Activated CD4-positive, alpha-beta memory T cell treated with anti-CD3 and anti-CD28 coated beads, Interleukin-2, amount 10 ng/mL, durations not matched to agents 7 days and 5 days (primary cell): ENCODE measurements around the gene JMJD8. TPM values are rescaled to one million over a fixed set of nuclear protein-coding genes. Genes with fewer than 3 reads are reported as not detected.

ENCODE experiments used
- CTCF ChIA-PET: fragments of 350-600 bp; sonication (Branson Sonifier 250); formaldehyde crosslinking; loops from one replicate; lab custom pipeline; 2021; ENCODE audit warnings: antibody characterized with exemption, inconsistent platforms; lab: Charles Lee
- POLR2A ChIA-PET: fragments of 350-600 bp; sonication (Branson Sonifier 250); formaldehyde crosslinking; loops from one replicate; lab custom pipeline; 2021; ENCODE audit warnings: antibody characterized with exemption; lab: Charles Lee
- DNase-seq: peaks from one replicate; pipeline ENCODE4 v3.0.0-alpha.2; 2020
- H3K27ac Mint-ChIP-seq: one replicate; pipeline ENCODE4 v1.8.0; 2021; ENCODE audit warnings: mild to moderate bottlenecking, mixed read lengths
- H3K27me3 Mint-ChIP-seq: one replicate; pipeline ENCODE4 v1.8.0; 2021; ENCODE audit warnings: mixed read lengths
- H3K36me3 Mint-ChIP-seq: one replicate; pipeline ENCODE4 v1.8.0; 2021; ENCODE audit warnings: low read depth, mixed read lengths
- H3K4me1 Mint-ChIP-seq: one replicate; pipeline ENCODE4 v1.8.0; 2021; ENCODE audit warnings: mixed read lengths
- H3K4me3 Mint-ChIP-seq: one replicate; pipeline ENCODE4 v1.8.0; 2021; ENCODE audit warnings: mild to moderate bottlenecking, mixed read lengths
- H3K9me3 Mint-ChIP-seq: one replicate; pipeline ENCODE4 v1.8.0; 2021; ENCODE audit warnings: mixed read lengths
- total RNA-seq, 2 experiments: library from RNA; stranded (reverse); gene quantifications; one replicate each; pipeline ENCODE4 v1.2.3, GENCODE V29; 2021

The JMJD8 gene
- total RNA-seq, 2 experiments from 2014 or later, result 27.1 to 27.2 TPM

DNA sequence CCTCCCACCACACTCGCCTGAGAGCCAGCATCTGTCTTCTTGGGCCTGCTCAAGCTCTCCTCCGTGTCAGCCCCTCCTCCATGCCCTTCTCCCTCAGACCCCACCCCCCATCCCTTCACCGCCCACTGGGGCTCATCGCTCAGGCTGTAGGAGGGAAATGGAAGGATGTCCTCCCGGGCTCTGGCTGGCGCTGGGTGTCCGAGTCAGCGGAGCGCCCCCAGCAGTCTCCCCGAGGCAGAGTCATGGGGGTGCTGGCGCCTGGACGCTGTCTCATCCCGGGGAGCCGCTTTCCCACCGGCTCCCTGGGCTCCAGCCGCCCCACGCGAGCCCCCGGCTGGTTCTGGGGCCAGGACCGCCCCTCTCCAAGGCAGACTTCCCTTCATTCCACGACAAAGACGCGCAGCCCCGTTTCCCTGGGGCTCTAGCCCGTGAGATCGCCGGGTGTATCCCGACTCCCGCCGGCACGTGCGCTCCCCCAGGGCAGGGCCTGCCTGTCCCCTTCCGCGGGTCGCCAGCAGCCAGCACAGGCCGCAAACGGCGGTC lies 36.4 kb upstream of the JMJD8 start:
- ChIA-PET CTCF (interaction anchor here (0.5 to 2.5 kb wide), 9 partner anchors 8 to 64 kb away, joined by 3 to 8 read pairs (median 3); partner anchors contain the start of genes CIAO3 and WDR24), POLR2A (interaction anchor here (0.9 to 3.5 kb wide), 10 partner anchors 12 to 87 kb away, joined by 3 to 19 read pairs (median 6); partner anchors contain the start of genes CIAO3, JMJD8, STUB1 and WDR24)
- H3K4me1 Mint-ChIP-seq, result peaks cover 18% of the 10 kb centered on the region
- H3K27me3 Mint-ChIP-seq, result peaks cover 10% of the 10 kb centered on the region
- H3K27ac Mint-ChIP-seq, result no peak overlapping the region
- H3K4me3 Mint-ChIP-seq, result peak overlapping the region; percentile 62
- peak; percentile 42 for DNase-seq
- no peaks in the 10 kb centered on the region for H3K9me3 Mint-ChIP-seq
- H3K36me3 Mint-ChIP-seq, result no peaks in the 10 kb centered on the region

- DNase-seq, result no peak
- Mint-ChIP-seq H3K27me3 (peaks cover 10% of the 10 kb centered on the region), H3K4me1 (peaks cover 18% of the 10 kb centered on the region), H3K9me3 (no peaks in the 10 kb centered on the region), H3K4me3 (peak overlapping the region; percentile 62), H3K27ac (no peak overlapping the region), H3K36me3 (no peaks in the 10 kb centered on the region)
- ChIA-PET POLR2A (interaction anchor here (1.1 to 3.5 kb wide), 5 partner anchors 21 to 87 kb away, joined by 3 to 19 read pairs (median 9); partner anchors contain the start of genes STUB1 and WDR24), CTCF (interaction anchor here (0.5 to 2.5 kb wide), 11 partner anchors 8 to 594 kb away, joined by 3 to 8 read pairs (median 3); partner anchors contain the start of genes CIAO3 and WDR24)
These were observed 35.8 kb upstream of the JMJD8 start for GRCh38 chr16:719815-720446.

GRCh38 chr16:718922-719321 lies 34.8 kb upstream of the JMJD8 start:
- peaks cover 18% of the 10 kb centered on the region for H3K4me1 Mint-ChIP-seq
- no peak for DNase-seq
- peak overlapping the region; percentile 45 for H3K27ac Mint-ChIP-seq
- ChIA-PET CTCF (interaction anchor here (0.7 to 1.4 kb wide), 2 partner anchors 9 to 15 kb away, joined by 4 to 6 read pairs; no protein-coding TSS in a partner anchor), POLR2A (interaction anchor here (3.5 kb wide), 1 partner anchor 23 kb away, joined by 19 read pairs; no protein-coding TSS in a partner anchor)
- no peaks in the 10 kb centered on the region for H3K9me3 Mint-ChIP-seq
- H3K4me3 Mint-ChIP-seq, result no peak overlapping the region
- H3K27me3 Mint-ChIP-seq, result peaks cover 10% of the 10 kb centered on the region
- no peaks in the 10 kb centered on the region for H3K36me3 Mint-ChIP-seq

GRCh38 chr16:718389-718788 lies 34.3 kb upstream of the JMJD8 start:
- ChIA-PET POLR2A (interaction anchor here (3.5 kb wide), 1 partner anchor 23 kb away, joined by 19 read pairs; no protein-coding TSS in a partner anchor), CTCF (no interaction called here)
- Mint-ChIP-seq H3K9me3 (no peaks in the 10 kb centered on the region), H3K27me3 (peaks cover 12% of the 10 kb centered on the region), H3K4me1 (peaks cover 18% of the 10 kb centered on the region), H3K27ac (no peak overlapping the region), H3K4me3 (no peak overlapping the region), H3K36me3 (no peaks in the 10 kb centered on the region)
- DNase-seq, result no peak

- DNase-seq, result no peak
- Mint-ChIP-seq H3K9me3 (no peaks in the 10 kb centered on the region), H3K4me3 (no peak overlapping the region), H3K27me3 (peaks cover 15% of the 10 kb centered on the region), H3K4me1 (peaks cover 19% of the 10 kb centered on the region), H3K27ac (no peak overlapping the region), H3K36me3 (no peaks in the 10 kb centered on the region)
- POLR2A ChIA-PET, result interaction anchor here (0.8 to 3.1 kb wide), 3 partner anchors 8 to 23 kb away, joined by 4 to 15 read pairs (median 7); partner anchors contain the start of genes CCDC78, CIAO3 and HAGHL
- CTCF ChIA-PET, result interaction anchor here (1.3 kb wide), 1 partner anchor 16 kb away, joined by 3 read pairs; no protein-coding TSS in a partner anchor
These were observed 33.5 kb upstream of the JMJD8 start for GRCh38 chr16:717450-718245.

DNA sequence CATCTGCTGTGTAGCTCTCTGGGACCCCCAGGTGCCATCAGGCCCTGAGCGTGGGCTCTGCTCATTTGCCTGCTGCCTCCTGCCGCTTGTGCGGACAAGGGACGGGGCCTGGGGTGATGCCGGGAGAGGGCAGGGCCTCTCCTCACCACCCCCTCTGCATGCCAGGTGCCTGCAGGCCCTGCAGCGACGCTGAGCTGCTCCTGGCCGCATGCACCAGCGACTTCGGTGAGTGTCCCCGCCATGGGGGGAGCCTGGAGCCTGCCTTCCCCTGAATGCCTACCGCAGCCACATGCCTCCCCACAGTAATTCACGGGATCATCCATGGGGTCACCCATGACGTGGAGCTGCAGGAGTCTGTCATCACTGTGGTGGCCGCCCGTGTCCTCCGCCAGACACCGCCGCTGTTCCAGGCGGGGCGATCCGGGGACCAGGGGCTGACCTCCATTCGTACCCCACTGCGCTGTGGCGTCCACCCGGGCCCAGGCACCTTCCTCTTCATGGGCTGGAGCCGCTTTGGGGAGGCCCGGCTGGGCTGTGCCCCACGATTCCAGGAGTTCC lies 32.7 kb upstream of the JMJD8 start:
- no peak overlapping the region for H3K4me3 Mint-ChIP-seq
- ChIA-PET POLR2A (interaction anchor here (0.8 to 3.1 kb wide), 5 partner anchors 9 to 27 kb away, joined by 4 to 15 read pairs (median 7); partner anchors contain the start of genes CCDC78, CIAO3, HAGHL and WDR24), CTCF (interaction anchor here (1.0 to 1.4 kb wide), 3 partner anchors 17 to 68 kb away, joined by 3 to 5 read pairs (median 4); no protein-coding TSS in a partner anchor)
- no peak for DNase-seq
- H3K27me3 Mint-ChIP-seq, result peaks cover 17% of the 10 kb centered on the region
- H3K36me3 Mint-ChIP-seq, result no peaks in the 10 kb centered on the region
- H3K9me3 Mint-ChIP-seq, result no peaks in the 10 kb centered on the region
- H3K27ac Mint-ChIP-seq, result no peak overlapping the region
- H3K4me1 Mint-ChIP-seq, result peaks cover 20% of the 10 kb centered on the region

DNA sequence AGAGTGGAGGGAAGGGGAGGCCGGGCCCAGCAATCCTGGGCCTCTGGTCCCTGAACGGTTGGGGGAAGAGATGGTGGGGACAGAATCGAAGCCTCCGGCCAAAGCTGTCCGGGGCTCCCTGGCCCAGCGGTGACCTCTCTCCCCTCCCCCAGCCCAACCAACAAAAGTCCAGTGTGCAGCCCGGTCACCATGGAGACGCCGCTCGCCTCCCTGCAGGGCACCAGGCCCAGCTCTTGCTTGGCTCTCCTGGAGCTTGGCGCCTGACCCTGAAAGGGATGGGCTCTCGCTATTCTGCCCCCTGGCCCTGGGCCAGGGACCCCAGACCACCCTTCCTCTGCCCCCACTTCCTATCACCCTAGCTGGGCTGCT lies 32.0 kb upstream of the JMJD8 start:
- no peaks in the 10 kb centered on the region for H3K36me3 Mint-ChIP-seq
- CTCF ChIA-PET, result interaction anchor here (0.6 to 2.1 kb wide), 7 partner anchors 9 to 1213 kb away, joined by 3 to 7 read pairs (median 4); no protein-coding TSS in a partner anchor
- H3K27me3 Mint-ChIP-seq, result peaks cover 17% of the 10 kb centered on the region

GRCh38 chr16:715477-716199 lies 31.5 kb upstream of the JMJD8 start:
- POLR2A ChIA-PET, result interaction anchor here (0.9 to 3.1 kb wide), 7 partner anchors 10 to 72 kb away, joined by 4 to 15 read pairs (median 5); partner anchors contain the start of genes CCDC78, HAGHL, RPUSD1 and WDR24
- Mint-ChIP-seq H3K27ac (no peak overlapping the region), H3K4me1 (peaks cover 19% of the 10 kb centered on the region), H3K36me3 (no peaks in the 10 kb centered on the region), H3K4me3 (peak overlapping the region; percentile 43), H3K9me3 (no peaks in the 10 kb centered on the region), H3K27me3 (peaks cover 17% of the 10 kb centered on the region)
- CTCF ChIA-PET, result interaction anchor here (0.6 to 2.1 kb wide), 7 partner anchors 9 to 1214 kb away, joined by 3 to 7 read pairs (median 4); no protein-coding TSS in a partner anchor
- DNase-seq, result no peak

More for the DNA sequence above, 32.0 kb upstream of the JMJD8 start:
- DNase-seq, result no peak
- POLR2A ChIA-PET, result interaction anchor here (0.9 to 3.1 kb wide), 7 partner anchors 9 to 71 kb away, joined by 4 to 15 read pairs (median 5); partner anchors contain the start of genes CCDC78, HAGHL, RPUSD1 and WDR24
- H3K4me1 Mint-ChIP-seq, result peaks cover 20% of the 10 kb centered on the region
- H3K9me3 Mint-ChIP-seq, result no peaks in the 10 kb centered on the region
- H3K27ac Mint-ChIP-seq, result no peak overlapping the region
- peak overlapping the region; percentile 27 for H3K4me3 Mint-ChIP-seq

DNA sequence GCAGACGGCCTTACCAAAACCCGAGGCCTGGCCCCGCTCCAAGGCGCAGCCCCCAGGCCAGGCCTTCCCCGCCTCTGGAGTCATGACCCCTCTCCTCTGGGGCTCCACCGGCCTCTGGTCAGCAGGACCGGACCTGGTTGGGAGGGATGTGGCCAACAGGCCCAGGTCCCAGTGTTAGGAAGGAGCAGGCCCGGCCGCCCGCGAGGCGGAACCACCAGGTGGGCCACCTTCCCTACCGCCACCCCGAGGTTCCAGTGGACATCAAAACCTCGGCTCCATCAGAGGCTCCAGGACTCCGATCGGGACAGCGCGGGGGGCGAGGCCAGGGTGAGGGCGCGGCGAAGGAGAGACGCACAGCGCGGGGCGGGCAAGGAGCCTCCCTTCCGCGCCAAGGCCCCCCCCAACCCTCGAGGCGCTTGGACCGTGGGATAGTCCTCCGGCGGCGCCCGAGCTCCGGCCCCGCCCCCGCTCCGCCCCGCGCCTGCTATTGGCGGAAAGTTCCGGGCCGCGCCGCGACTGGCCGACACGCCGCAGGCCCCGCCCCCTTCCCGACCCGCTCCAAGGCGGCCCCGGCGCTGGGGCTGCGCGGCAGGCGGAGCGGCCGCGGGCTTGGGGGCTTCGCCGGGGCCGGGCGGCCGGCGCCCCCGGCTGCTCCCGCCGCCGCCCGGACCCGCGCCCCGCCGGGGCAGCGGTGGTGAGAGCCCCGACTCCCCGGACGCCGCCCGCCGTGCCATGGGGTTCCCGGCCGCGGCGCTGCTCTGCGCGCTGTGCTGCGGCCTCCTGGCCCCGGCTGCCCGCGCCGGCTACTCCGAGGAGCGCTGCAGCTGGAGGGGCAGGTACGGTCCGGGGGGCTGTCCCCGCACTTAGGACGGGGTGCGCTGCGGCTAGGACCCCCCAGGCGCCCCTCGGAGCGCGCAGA lies 30.7 kb upstream of the JMJD8 start, which contains the start of gene METRN:
METRN (plus strand) TSS at position 561 of the 919 bp plus-strand sequence; CDS start at position 733, 172 bp downstream.
- no peaks in the 10 kb centered on the region for H3K9me3 Mint-ChIP-seq
- ChIA-PET CTCF (interaction anchor here (1.6 to 2.1 kb wide), 2 partner anchors 12 to 21 kb away, joined by 4 to 7 read pairs; no protein-coding TSS in a partner anchor), POLR2A (interaction anchor here (1.3 to 3.1 kb wide), 4 partner anchors 11 to 73 kb away, joined by 4 to 15 read pairs (median 7); partner anchors contain the start of genes CCDC78 and RPUSD1)

GRCh38 chr16:714079-714478 lies 29.9 kb upstream of the JMJD8 start:
- H3K27ac Mint-ChIP-seq, result no peak overlapping the region
- no peaks in the 10 kb centered on the region for H3K9me3 Mint-ChIP-seq
- no peak for DNase-seq
- CTCF ChIA-PET, result interaction anchor here (2.5 to 2.6 kb wide), 2 partner anchors 19 to 72 kb away, joined by 10 to 23 read pairs; no protein-coding TSS in a partner anchor
- H3K4me1 Mint-ChIP-seq, result peaks cover 6% of the 10 kb centered on the region
- POLR2A ChIA-PET, result no interaction called here
- no peak overlapping the region for H3K4me3 Mint-ChIP-seq
- peaks cover 22% of the 10 kb centered on the region for H3K27me3 Mint-ChIP-seq
- H3K36me3 Mint-ChIP-seq, result no peaks in the 10 kb centered on the region

More for the DNA sequence above, 30.7 kb upstream of the JMJD8 start, which contains the start of gene METRN:
- Mint-ChIP-seq H3K4me3 (peak within 1 kb of the TSS; percentile 43), H3K27ac (no peak within 1 kb of the TSS), H3K36me3 (no peaks in the 10 kb centered on the region), H3K27me3 (peaks cover 17% of the 10 kb centered on the region), H3K4me1 (peaks cover 11% of the 10 kb centered on the region)
- DNase-seq, result peak; percentile 89
